ENCODE results near the gene DGCR2. TPM values are rescaled to one million over a fixed set of nuclear protein-coding genes. Genes with fewer than 3 reads are reported as not detected.

Gene DGCR2
- total and polyA plus RNA-seq, 2 of the 8 experiments (the other 6 are each of a cell fraction or from before 2014, with no cell fraction given): 42.3 to 62.2 TPM

- peaks cover 0 to 2% of the 10 kb centered on the region in 2 experiments for H4K20me1 ChIP-seq (replicated peaks in 1 of 2; ENCODE audit: control insufficient read depth in 1 of 2, insufficient read depth in 2 of 2, low read length in 2 of 2)
- no peak overlapping the region for H2BK5ac ChIP-seq (ENCODE audit: low read depth, low read length)
- H3K9ac ChIP-seq (replicated peaks in 1 of 4; ENCODE audit: extremely low read depth in 1 of 4, low read depth in 3 of 4, low read length in 3 of 4): no peak overlapping the region
- FAIRE-seq (peak; percentile 45), DNase-seq (ENCODE audit: low read depth in 1 of 2, low spot score in 2 of 2) (peak; percentile 43 to 78)
- WGBS, 2 experiments (ENCODE audit: extremely low coverage in 1 of 2, insufficient coverage in 1 of 2, insufficient read length in 1 of 2, insufficient replicate concordance in 2 of 2, low coverage in 1 of 2, low lambda C conversion rate in 2 of 2, missing lambda C conversion rate in 1 of 2): 63% methylated on average over 13 of the region's 13 CpGs; no CpG with 5 or more reads in 1 of the 2 experiments
- ChIA-PET POLR2A (ENCODE audit: partially characterized antibody) (no interaction called here), CTCF (ENCODE audit: partially characterized antibody) (interaction anchor here (0.6 to 3.6 kb wide), 7 partner anchors 8 to 886 kb away, joined by 3 to 14 read pairs (median 3); no protein-coding TSS in a partner anchor)
- H2AK5ac ChIP-seq (ENCODE audit: low read depth, low read length): no peak overlapping the region
- TF ChIP-seq POLR2AphosphoS5 (IDR thresholded peaks at IDR 0.05; ENCODE audit: low read depth, low read length) (no peak), NANOG (IDR thresholded peaks at IDR 0.05; ENCODE audit: insufficient read depth, low read depth, low read length, poor library complexity, severe bottlenecking) (no peak), CTBP2 (IDR thresholded peaks at IDR 0.05; ENCODE audit: borderline replicate concordance, insufficient read depth, insufficient read length, low read length) (no peak), CTCF (IDR thresholded peaks at IDR 0.05; ENCODE audit: control extremely low read depth in 1 of 3, insufficient read depth in 1 of 3, low read depth in 1 of 3, low read length in 3 of 3) (peak; percentile 68 to 73 (median 69)), YY1 (IDR thresholded peaks at IDR 0.05; ENCODE audit: low read depth, low read length) (peak; percentile 58; the same call in 1 of the 2 replicates), HDAC2 (IDR thresholded peaks at IDR 0.05; ENCODE audit: borderline replicate concordance in 1 of 2, low read depth in 2 of 2, low read length in 2 of 2) (no peak), RAD21 (IDR thresholded peaks at IDR 0.05 in 1 of 2, conservative IDR thresholded peaks at IDR 0.05 in 1 of 2; ENCODE audit: low read depth in 2 of 2, low read length in 2 of 2) (peak; percentile 66 to 68), SP2 (IDR thresholded peaks at IDR 0.05; ENCODE audit: low read length) (no peak), GABPA (IDR thresholded peaks at IDR 0.05; ENCODE audit: borderline replicate concordance, insufficient read depth, low read length) (peak; percentile 41; the same call in 1 of the 2 replicates), RFX5 (IDR thresholded peaks at IDR 0.05; ENCODE audit: borderline replicate concordance, low read depth, low read length) (no peak)
- no peaks in the 10 kb centered on the region for H3K9me3 ChIP-seq (ENCODE audit: insufficient read depth in 2 of 2, low read depth in 1 of 2, low read length in 1 of 2)
- no peak overlapping the region for H3K4me2 ChIP-seq (ENCODE audit: insufficient read depth in 1 of 2, low read depth in 2 of 2, low read length in 2 of 2)
- H4K91ac ChIP-seq (replicated peaks; ENCODE audit: insufficient read length, low read length): no peak overlapping the region
- H2BK20ac ChIP-seq (ENCODE audit: low read length): no peak overlapping the region
- no peak overlapping the region for H2BK120ac ChIP-seq (replicated peaks; ENCODE audit: low read depth, low read length)
- no peaks in the 10 kb centered on the region for H3K23me2 ChIP-seq (ENCODE audit: low read depth, low read length)
- H3K18ac ChIP-seq (ENCODE audit: extremely low read depth, low read length): no peak overlapping the region
- H2AFZ ChIP-seq (ENCODE audit: low read length): no peak overlapping the region
- H3K36me3 ChIP-seq (ENCODE audit: control insufficient read depth in 2 of 4, insufficient read depth in 4 of 4, low read length in 3 of 4): no peaks in the 10 kb centered on the region
- no peaks in the 10 kb centered on the region for H3K79me2 ChIP-seq (ENCODE audit: control insufficient read depth in 1 of 2, insufficient read depth in 2 of 2, low read length in 2 of 2)
- no peak overlapping the region for H4K8ac ChIP-seq (ENCODE audit: extremely low read depth, insufficient read depth, low read length)
- H2BK12ac ChIP-seq (ENCODE audit: low read depth, low read length): no peak overlapping the region
- no peak overlapping the region for H4K5ac ChIP-seq (ENCODE audit: insufficient read length, low read depth, low read length)
- no peak overlapping the region for H3K56ac ChIP-seq (replicated peaks; ENCODE audit: insufficient read length, low read depth, low read length)
- no peak overlapping the region for H3K23ac ChIP-seq (ENCODE audit: insufficient read length)
- no peak overlapping the region for H2BK15ac ChIP-seq (ENCODE audit: low read length)
- H3K14ac ChIP-seq (ENCODE audit: insufficient read length): no peak overlapping the region
- no peaks in the 10 kb centered on the region for H3K27me3 ChIP-seq (replicated peaks in 1 of 4; ENCODE audit: control insufficient read depth in 3 of 4, extremely low read depth in 1 of 4, insufficient read depth in 3 of 4, low read length in 3 of 4)
- H3K79me1 ChIP-seq (ENCODE audit: low read depth, low read length): no peaks in the 10 kb centered on the region
- no peak overlapping the region for H3K27ac ChIP-seq (ENCODE audit: low read depth, low read length)
- no peaks in the 10 kb centered on the region for H3K4me1 ChIP-seq (replicated peaks in 1 of 4; ENCODE audit: control insufficient read depth in 3 of 4, insufficient read depth in 4 of 4, low read length in 3 of 4)
- no peak overlapping the region for H3K4me3 ChIP-seq (ENCODE audit: extremely low read depth in 1 of 4, insufficient read depth in 2 of 4, low read depth in 3 of 4, low read length in 4 of 4)
- H3K4ac ChIP-seq (replicated peaks; ENCODE audit: insufficient read length, low read depth, low read length): no peak overlapping the region
Measured at GRCh38 chr22:18987765-18988164, 134.4 kb downstream of the DGCR2 start.

All from H1 (cell line).